K562 (cell line): ENCODE measurements around the gene ZNF441. TPM values are rescaled to one million over a fixed set of nuclear protein-coding genes. Genes with fewer than 3 reads are reported as not detected.

Source experiments
- ARNT ChIP-seq, 2 experiments: fragments of 450-650 bp; IDR thresholded peaks; 2 replicates each; pipeline ENCODE4 v1.6.1; 2016; ENCODE audit warnings: mild to moderate bottlenecking in 1 of 2
- BRF2 ChIP-seq: IDR thresholded peaks from 3 replicates; pipeline ENCODE4 v1.6.1; 2011; ENCODE audit warnings: borderline replicate concordance, mild to moderate bottlenecking; ENCODE audit not compliant: insufficient read length, insufficient read depth
- CC2D1A ChIP-seq: fragments of 450-650 bp; IDR thresholded peaks from 2 replicates; pipeline ENCODE4 v1.6.1; 2017; ENCODE audit warnings: mild to moderate bottlenecking
- FOXP1 ChIP-seq: sonication (generic); formaldehyde crosslinking; IDR thresholded peaks from 2 replicates; pipeline ENCODE4 v1.8.0; 2022; ENCODE audit warnings: mild to moderate bottlenecking, missing genetic modification reagents
- HEY1 ChIP-seq: fragments of 250-450 bp; sonication (Bioruptor Pico); IDR thresholded peaks from 2 replicates; pipeline ENCODE4 v1.5.0; 2020; ENCODE audit warnings: mild to moderate bottlenecking, moderate library complexity, borderline replicate concordance
- HNRNPH1 ChIP-seq: fragments of 200-400 bp; formaldehyde crosslinking; optimal IDR thresholded peaks from 2 replicates; pipeline ENCODE3; 2017; ENCODE audit warnings: low read depth, mild to moderate bottlenecking, low read length, moderate library complexity
- IRF1 ChIP-seq: sonication (generic); formaldehyde crosslinking; IDR thresholded peaks from 2 replicates; pipeline ENCODE4 v1.8.0; 2022; ENCODE audit warnings: missing genetic modification reagents, mild to moderate bottlenecking, borderline replicate concordance
- MGA ChIP-seq: fragments of 450-650 bp; IDR thresholded peaks from 2 replicates; pipeline ENCODE4 v1.6.1; 2016; ENCODE audit warnings: mild to moderate bottlenecking, moderate library complexity
- SIN3A ChIP-seq, 2 experiments: fragments of 150-350 bp in 1 of 2; IDR thresholded peaks; 2 replicates each; pipeline ENCODE4 v1.6.1; 2011 to 2016; ENCODE audit warnings: borderline replicate concordance in 2 of 2, low read depth in 2 of 2, low read length in 2 of 2, mild to moderate bottlenecking in 2 of 2, moderate library complexity in 2 of 2; ENCODE audit not compliant: control insufficient read depth in 1 of 2
- SP2 ChIP-seq: IDR thresholded peaks from 2 replicates; pipeline ENCODE4 v1.6.1; 2011; ENCODE audit warnings: mild to moderate bottlenecking, low read depth, low read length, moderate library complexity; ENCODE audit not compliant: poor library complexity, severe bottlenecking; ENCODE audit errors: extremely low read depth
- TCF7L2 ChIP-seq: fragments of 150-350 bp; IDR thresholded peaks from 2 replicates; pipeline ENCODE4 v1.6.1; 2016; ENCODE audit warnings: low read depth, mild to moderate bottlenecking, low read length, moderate library complexity
- ZNF133 ChIP-seq: fragments of 250-450 bp; sonication (Bioruptor Pico); IDR thresholded peaks from 2 replicates; pipeline ENCODE4 v1.4.0; 2020; ENCODE audit warnings: mild to moderate bottlenecking
- ZNF263 ChIP-seq: sonication (generic); formaldehyde crosslinking; IDR thresholded peaks from 2 replicates; pipeline ENCODE4 v1.8.0; 2022; ENCODE audit warnings: mild to moderate bottlenecking, missing genetic modification reagents, borderline replicate concordance
- ZNF511 ChIP-seq: sonication (generic); formaldehyde crosslinking; IDR thresholded peaks from 2 replicates; pipeline ENCODE4 v1.8.0; 2022; ENCODE audit warnings: mild to moderate bottlenecking, missing genetic modification reagents
- ZNF77 ChIP-seq: fragments of 250-450 bp; sonication (Bioruptor Pico); IDR thresholded peaks from 2 replicates; pipeline ENCODE4 v1.5.0; 2020
- polyA plus RNA-seq, 8 experiments: library from polyadenylated mRNA; depleted of rRNA in 4 of 8; stranded (reverse) in 5 of 8; unstranded in 3 of 8; fragments of >200 nt; fragmentation: Nextera tagmentation in 2 of 8; fragmentation: Illumina TruSeq in 1 of 8; extraction: Ambion mirVana in 2 of 8; extraction: Trizol in 1 of 8; gene quantifications; 2 replicates each; pipeline versions ENCODE4 v1.2.1 to v1.2.3, GENCODE V29; 2011 to 2014; ENCODE audit warnings: inconsistent platforms in 1 of 8, missing spikeins in 1 of 8
- total RNA-seq, 7 experiments: library from RNA; depleted of rRNA in 6 of 7; stranded (reverse); fragments of >200 nt in 6 of 7; fragmentation: Illumina TruSeq in 2 of 7; extraction: Trizol in 2 of 7; gene quantifications; 2 replicates each; pipeline versions ENCODE4 v1.2.1 to v1.2.3, GENCODE V29; 2011 to 2021; ENCODE audit warnings: low replicate concordance in 1 of 7

The ZNF441 gene
- total and polyA plus RNA-seq, 9 of the 15 experiments (the other 6 are each of a cell fraction or from before 2014, with no cell fraction given): 1.9 to 14.0 (median 7.8) TPM

- TF ChIP-seq CC2D1A (no peak), ZNF263 (CRISPR knock-in tag) (no peak), ZNF133 (CRISPR knock-in tag) (no peak), ZNF77 (CRISPR knock-in tag) (no peak), HEY1 (no peak), IRF1 (CRISPR knock-in tag) (no peak), HNRNPH1 (no peak), TCF7L2 (no peak), MGA (peak; percentile 62), ZNF511 (CRISPR knock-in tag) (no peak), FOXP1 (no peak), SIN3A (IDR thresholded peaks at IDR 0.05; ENCODE audit: borderline replicate concordance in 2 of 2, control insufficient read depth in 1 of 2, low read depth in 2 of 2, low read length in 2 of 2) (no peak), ARNT (IDR thresholded peaks at IDR 0.05) (no peak), SP2 (no peak), BRF2 (no peak)
These were observed 30.1 kb upstream of the ZNF441 start (continued) for GRCh38 chr19:11736696-11737095.
